Measurements from ENCODE around the gene CBLC.

Gene CBLC

GRCh38 chr19:44808463-44809371 is 31.0 kb downstream of the CBLC start, which contains the start of gene BCAM:
Gene BCAM, plus strand, starts transcription at chr19:44809103. Its CDS starts 22 bp downstream, at chr19:44809125.
- H3K4me3 ChIP-seq (replicated peaks; ENCODE audit: low read depth, low read length) = peak within 1 kb of the TSS; percentile 61
- TF ChIP-seq CTCF (IDR thresholded peaks at IDR 0.05; ENCODE audit: low read length, missing control alignments) = no peak
- DNase-seq (ENCODE audit: low read depth) = peak; percentile 67

- no peak for TF ChIP-seq CTCF (IDR thresholded peaks at IDR 0.05; ENCODE audit: low read length, missing control alignments)
- peak overlapping the region; percentile 61 for H3K4me3 ChIP-seq (replicated peaks; ENCODE audit: low read depth, low read length)
- DNase-seq (ENCODE audit: low read depth) = no peak
These were observed 32.0 kb downstream of the CBLC start for GRCh38 chr19:44809577-44810233.

- DNase-seq (ENCODE audit: low read depth) = no peak
- TF ChIP-seq CTCF (IDR thresholded peaks at IDR 0.05; ENCODE audit: low read length, missing control alignments) = no peak
- no peak overlapping the region for H3K4me3 ChIP-seq (replicated peaks; ENCODE audit: low read depth, low read length)
These were observed 32.8 kb downstream of the CBLC start for GRCh38 chr19:44810234-44811121.

- DNase-seq (ENCODE audit: low read depth) = no peak
- H3K4me3 ChIP-seq (replicated peaks; ENCODE audit: low read depth, low read length) = no peak overlapping the region
- no peak for TF ChIP-seq CTCF (IDR thresholded peaks at IDR 0.05; ENCODE audit: low read length, missing control alignments)
These were observed 33.4 kb downstream of the CBLC start for GRCh38 chr19:44811122-44811419.

GRCh38 chr19:44812142-44812718 is 34.5 kb downstream of the CBLC start:
- H3K4me3 ChIP-seq (replicated peaks; ENCODE audit: low read depth, low read length) = no peak overlapping the region
- TF ChIP-seq CTCF (IDR thresholded peaks at IDR 0.05; ENCODE audit: low read length, missing control alignments) = no peak
- DNase-seq (ENCODE audit: low read depth) = no peak

- no peak for TF ChIP-seq CTCF (IDR thresholded peaks at IDR 0.05; ENCODE audit: low read length, missing control alignments)
- no peak for DNase-seq (ENCODE audit: low read depth)
- H3K4me3 ChIP-seq (replicated peaks; ENCODE audit: low read depth, low read length) = no peak overlapping the region
These were observed 35.6 kb downstream of the CBLC start for GRCh38 chr19:44813070-44813840.
